ENCODE measurements around the gene CNTNAP2. TPM values are rescaled to one million over a fixed set of nuclear protein-coding genes. Genes with fewer than 3 reads are reported as not detected.

Gene CNTNAP2
- polyA plus RNA-seq, 1 experiment: not detected

GRCh38 chr7:147183276-147183675 is 1066.7 kb downstream of the CNTNAP2 start:
- no peaks in the 10 kb centered on the region for H3K27me3 ChIP-seq (ENCODE audit: control insufficient read depth, insufficient read depth, low read length)
- DNase-seq (ENCODE audit: low read depth): no peak
- TF ChIP-seq CTCF (IDR thresholded peaks at IDR 0.05; ENCODE audit: insufficient read depth, low read depth, low read length): no peak
- H3K4me3 ChIP-seq (ENCODE audit: low read depth, low read length): no peak overlapping the region
- POLR2A ChIA-PET: no interaction called here
- CTCF ChIA-PET: no interaction called here
- H3K36me3 ChIP-seq (ENCODE audit: control insufficient read depth, insufficient read depth, low read length): no peaks in the 10 kb centered on the region

- Histone ChIP-seq H3K4me3 (ENCODE audit: low read depth, low read length) (no peak overlapping the region), H3K36me3 (ENCODE audit: control insufficient read depth, insufficient read depth, low read length) (no peaks in the 10 kb centered on the region), H3K27me3 (ENCODE audit: control insufficient read depth, insufficient read depth, low read length) (no peaks in the 10 kb centered on the region)
- ChIA-PET POLR2A (no interaction called here), CTCF (no interaction called here)
- TF ChIP-seq CTCF (IDR thresholded peaks at IDR 0.05; ENCODE audit: insufficient read depth, low read depth, low read length): no peak
- DNase-seq (ENCODE audit: low read depth): no peak
These were observed 1071.9 kb downstream of the CNTNAP2 start for GRCh38 chr7:147188467-147188866.

- DNase-seq (ENCODE audit: low read depth): no peak
- ChIA-PET CTCF (no interaction called here), POLR2A (no interaction called here)
- Histone ChIP-seq H3K4me3 (ENCODE audit: low read depth, low read length) (no peak overlapping the region), H3K36me3 (ENCODE audit: control insufficient read depth, insufficient read depth, low read length) (no peaks in the 10 kb centered on the region), H3K27me3 (ENCODE audit: control insufficient read depth, insufficient read depth, low read length) (no peaks in the 10 kb centered on the region)
- no peak for TF ChIP-seq CTCF (IDR thresholded peaks at IDR 0.05; ENCODE audit: insufficient read depth, low read depth, low read length)
These were observed 1076.9 kb downstream of the CNTNAP2 start for GRCh38 chr7:147193476-147193875.

GRCh38 chr7:147196481-147196880 is 1079.9 kb downstream of the CNTNAP2 start:
- Histone ChIP-seq H3K4me3 (ENCODE audit: low read depth, low read length) (no peak overlapping the region), H3K36me3 (ENCODE audit: control insufficient read depth, insufficient read depth, low read length) (no peaks in the 10 kb centered on the region), H3K27me3 (ENCODE audit: control insufficient read depth, insufficient read depth, low read length) (no peaks in the 10 kb centered on the region)
- POLR2A ChIA-PET: no interaction called here
- no peak for TF ChIP-seq CTCF (IDR thresholded peaks at IDR 0.05; ENCODE audit: insufficient read depth, low read depth, low read length)
- CTCF ChIA-PET: no interaction called here
- no peak for DNase-seq (ENCODE audit: low read depth)

- POLR2A ChIA-PET: no interaction called here
- no peaks in the 10 kb centered on the region for H3K36me3 ChIP-seq (ENCODE audit: control insufficient read depth, insufficient read depth, low read length)
- no peak overlapping the region for H3K4me3 ChIP-seq (ENCODE audit: low read depth, low read length)
- no peak for DNase-seq (ENCODE audit: low read depth)
- no peak for TF ChIP-seq CTCF (IDR thresholded peaks at IDR 0.05; ENCODE audit: insufficient read depth, low read depth, low read length)
- H3K27me3 ChIP-seq (ENCODE audit: control insufficient read depth, insufficient read depth, low read length): no peaks in the 10 kb centered on the region
- CTCF ChIA-PET: no interaction called here
These were observed 1080.4 kb downstream of the CNTNAP2 start for GRCh38 chr7:147197006-147197405.

Data from BJ (cell line).